ENCODE results near the gene ATG7.

ATG7 gene

GRCh38 chr3:11422291-11422690, 150.1 kb downstream of the ATG7 start:
- Histone ChIP-seq H3K9ac (ENCODE audit: low read depth, low read length) (no peak overlapping the region), H3K36me3 (ENCODE audit: insufficient read depth, low read depth, low read length) (no peaks in the 10 kb centered on the region), H3K4me3 (ENCODE audit: low read length) (no peak overlapping the region)

GRCh38 chr3:11423868-11424267, 151.7 kb downstream of the ATG7 start:
- H3K4me3 ChIP-seq (ENCODE audit: low read length): no peak overlapping the region
- no peaks in the 10 kb centered on the region for H3K9me3 ChIP-seq (ENCODE audit: insufficient read depth, low read depth, low read length)
- no peaks in the 10 kb centered on the region for H3K27me3 ChIP-seq (ENCODE audit: insufficient read depth, low read length)
- no peaks in the 10 kb centered on the region for H3K36me3 ChIP-seq (ENCODE audit: insufficient read depth, low read depth, low read length)
- H3K4me1 ChIP-seq (ENCODE audit: insufficient read depth, low read length): peaks cover 3% of the 10 kb centered on the region; the same call in 1 of the 2 replicates
- no peak overlapping the region for H3K27ac ChIP-seq (ENCODE audit: low read length)
- no peak overlapping the region for H3K9ac ChIP-seq (ENCODE audit: low read depth, low read length)

More at GRCh38 chr3:11422291-11422690, 150.1 kb downstream of the ATG7 start:
- H3K27me3 ChIP-seq (ENCODE audit: insufficient read depth, low read length): no peaks in the 10 kb centered on the region
- H3K27ac ChIP-seq (ENCODE audit: low read length): no peak overlapping the region
- peaks cover 3% of the 10 kb centered on the region; the same call in 1 of the 2 replicates for H3K4me1 ChIP-seq (ENCODE audit: insufficient read depth, low read length)
- H3K9me3 ChIP-seq (ENCODE audit: insufficient read depth, low read depth, low read length): no peaks in the 10 kb centered on the region

- no peak overlapping the region for H3K9ac ChIP-seq (ENCODE audit: low read depth, low read length)
- H3K4me3 ChIP-seq (ENCODE audit: low read length): no peak overlapping the region
- H3K36me3 ChIP-seq (ENCODE audit: insufficient read depth, low read depth, low read length): no peaks in the 10 kb centered on the region
- H3K4me1 ChIP-seq (ENCODE audit: insufficient read depth, low read length): peaks cover 3% of the 10 kb centered on the region; the same call in 1 of the 2 replicates
- no peak overlapping the region for H3K27ac ChIP-seq (ENCODE audit: low read length)
- H3K9me3 ChIP-seq (ENCODE audit: insufficient read depth, low read depth, low read length): no peaks in the 10 kb centered on the region
- H3K27me3 ChIP-seq (ENCODE audit: insufficient read depth, low read length): no peaks in the 10 kb centered on the region
These were observed 152.1 kb downstream of the ATG7 start for GRCh38 chr3:11424277-11424676.

GRCh38 chr3:11430207-11430606, 158.0 kb downstream of the ATG7 start:
- Histone ChIP-seq H3K9ac (ENCODE audit: low read depth, low read length) (no peak overlapping the region), H3K9me3 (ENCODE audit: insufficient read depth, low read depth, low read length) (no peaks in the 10 kb centered on the region), H3K4me1 (ENCODE audit: insufficient read depth, low read length) (no peaks in the 10 kb centered on the region), H3K4me3 (ENCODE audit: low read length) (no peak overlapping the region), H3K36me3 (ENCODE audit: insufficient read depth, low read depth, low read length) (no peaks in the 10 kb centered on the region), H3K27ac (ENCODE audit: low read length) (no peak overlapping the region), H3K27me3 (ENCODE audit: insufficient read depth, low read length) (no peaks in the 10 kb centered on the region)

- Histone ChIP-seq H3K27me3 (ENCODE audit: insufficient read depth, low read length) (no peaks in the 10 kb centered on the region), H3K4me3 (ENCODE audit: low read length) (no peak overlapping the region), H3K9ac (ENCODE audit: low read depth, low read length) (no peak overlapping the region), H3K27ac (ENCODE audit: low read length) (no peak overlapping the region), H3K4me1 (ENCODE audit: insufficient read depth, low read length) (no peaks in the 10 kb centered on the region), H3K36me3 (ENCODE audit: insufficient read depth, low read depth, low read length) (no peaks in the 10 kb centered on the region), H3K9me3 (ENCODE audit: insufficient read depth, low read depth, low read length) (no peaks in the 10 kb centered on the region)
These were observed 158.4 kb downstream of the ATG7 start for GRCh38 chr3:11430624-11431023.

GRCh38 chr3:11431319-11431718, 159.1 kb downstream of the ATG7 start:
- Histone ChIP-seq H3K9ac (ENCODE audit: low read depth, low read length) (no peak overlapping the region), H3K27ac (ENCODE audit: low read length) (no peak overlapping the region), H3K4me1 (ENCODE audit: insufficient read depth, low read length) (no peaks in the 10 kb centered on the region), H3K36me3 (ENCODE audit: insufficient read depth, low read depth, low read length) (no peaks in the 10 kb centered on the region), H3K27me3 (ENCODE audit: insufficient read depth, low read length) (no peaks in the 10 kb centered on the region), H3K4me3 (ENCODE audit: low read length) (no peak overlapping the region), H3K9me3 (ENCODE audit: insufficient read depth, low read depth, low read length) (no peaks in the 10 kb centered on the region)

GRCh38 chr3:11434017-11434526, 161.9 kb downstream of the ATG7 start:
- H3K9ac ChIP-seq (ENCODE audit: low read depth, low read length): no peak overlapping the region

GRCh38 chr3:11434563-11435096, 162.4 kb downstream of the ATG7 start:
- Histone ChIP-seq H3K27ac (ENCODE audit: low read length) (no peak overlapping the region), H3K27me3 (ENCODE audit: insufficient read depth, low read length) (no peaks in the 10 kb centered on the region), H3K9ac (ENCODE audit: low read depth, low read length) (no peak overlapping the region), H3K4me3 (ENCODE audit: low read length) (no peak overlapping the region), H3K4me1 (ENCODE audit: insufficient read depth, low read length) (peaks cover 5% of the 10 kb centered on the region), H3K36me3 (ENCODE audit: insufficient read depth, low read depth, low read length) (no peaks in the 10 kb centered on the region), H3K9me3 (ENCODE audit: insufficient read depth, low read depth, low read length) (no peaks in the 10 kb centered on the region)

More at GRCh38 chr3:11434017-11434526, 161.9 kb downstream of the ATG7 start:
- H3K4me3 ChIP-seq (ENCODE audit: low read length): no peak overlapping the region
- no peaks in the 10 kb centered on the region for H3K9me3 ChIP-seq (ENCODE audit: insufficient read depth, low read depth, low read length)
- no peaks in the 10 kb centered on the region for H3K36me3 ChIP-seq (ENCODE audit: insufficient read depth, low read depth, low read length)
- H3K27me3 ChIP-seq (ENCODE audit: insufficient read depth, low read length): no peaks in the 10 kb centered on the region
- no peak overlapping the region for H3K27ac ChIP-seq (ENCODE audit: low read length)
- H3K4me1 ChIP-seq (ENCODE audit: insufficient read depth, low read length): peaks cover 5% of the 10 kb centered on the region

GRCh38 chr3:11435440-11436165, 163.4 kb downstream of the ATG7 start:
- no peak overlapping the region for H3K4me3 ChIP-seq (ENCODE audit: low read length)
- H3K9me3 ChIP-seq (ENCODE audit: insufficient read depth, low read depth, low read length): no peaks in the 10 kb centered on the region
- no peak overlapping the region for H3K27ac ChIP-seq (ENCODE audit: low read length)
- no peak overlapping the region for H3K9ac ChIP-seq (ENCODE audit: low read depth, low read length)
- no peaks in the 10 kb centered on the region for H3K27me3 ChIP-seq (ENCODE audit: insufficient read depth, low read length)
- peaks cover 5% of the 10 kb centered on the region for H3K4me1 ChIP-seq (ENCODE audit: insufficient read depth, low read length)
- no peaks in the 10 kb centered on the region for H3K36me3 ChIP-seq (ENCODE audit: insufficient read depth, low read depth, low read length)

GRCh38 chr3:11436775-11437174, 164.6 kb downstream of the ATG7 start:
- Histone ChIP-seq H3K9ac (ENCODE audit: low read depth, low read length) (no peak overlapping the region), H3K4me1 (ENCODE audit: insufficient read depth, low read length) (peaks cover 5% of the 10 kb centered on the region), H3K27me3 (ENCODE audit: insufficient read depth, low read length) (no peaks in the 10 kb centered on the region)

GRCh38 chr3:11437506-11437905, 165.3 kb downstream of the ATG7 start:
- Histone ChIP-seq H3K27me3 (ENCODE audit: insufficient read depth, low read length) (no peaks in the 10 kb centered on the region), H3K9ac (ENCODE audit: low read depth, low read length) (no peak overlapping the region), H3K36me3 (ENCODE audit: insufficient read depth, low read depth, low read length) (no peaks in the 10 kb centered on the region), H3K4me1 (ENCODE audit: insufficient read depth, low read length) (peaks cover 5% of the 10 kb centered on the region), H3K4me3 (ENCODE audit: low read length) (no peak overlapping the region), H3K9me3 (ENCODE audit: insufficient read depth, low read depth, low read length) (no peaks in the 10 kb centered on the region), H3K27ac (ENCODE audit: low read length) (no peak overlapping the region)

More at GRCh38 chr3:11436775-11437174, 164.6 kb downstream of the ATG7 start:
- Histone ChIP-seq H3K4me3 (ENCODE audit: low read length) (no peak overlapping the region), H3K9me3 (ENCODE audit: insufficient read depth, low read depth, low read length) (no peaks in the 10 kb centered on the region), H3K27ac (ENCODE audit: low read length) (no peak overlapping the region), H3K36me3 (ENCODE audit: insufficient read depth, low read depth, low read length) (no peaks in the 10 kb centered on the region)

- peaks cover 5% of the 10 kb centered on the region for H3K4me1 ChIP-seq (ENCODE audit: insufficient read depth, low read length)
- H3K4me3 ChIP-seq (ENCODE audit: low read length): no peak overlapping the region
- H3K27me3 ChIP-seq (ENCODE audit: insufficient read depth, low read length): no peaks in the 10 kb centered on the region
- H3K9me3 ChIP-seq (ENCODE audit: insufficient read depth, low read depth, low read length): no peaks in the 10 kb centered on the region
- no peaks in the 10 kb centered on the region for H3K36me3 ChIP-seq (ENCODE audit: insufficient read depth, low read depth, low read length)
- H3K9ac ChIP-seq (ENCODE audit: low read depth, low read length): no peak overlapping the region
- no peak overlapping the region for H3K27ac ChIP-seq (ENCODE audit: low read length)
These were observed 166.4 kb downstream of the ATG7 start for GRCh38 chr3:11438646-11439045.
